ENCODE data around the gene UAP1.
"Not testable (repeated sequence)": the region's sequence is repeated elsewhere in the genome, so short reads cannot be mapped to it uniquely, and the experiment has no call there.

Gene UAP1

DNA sequence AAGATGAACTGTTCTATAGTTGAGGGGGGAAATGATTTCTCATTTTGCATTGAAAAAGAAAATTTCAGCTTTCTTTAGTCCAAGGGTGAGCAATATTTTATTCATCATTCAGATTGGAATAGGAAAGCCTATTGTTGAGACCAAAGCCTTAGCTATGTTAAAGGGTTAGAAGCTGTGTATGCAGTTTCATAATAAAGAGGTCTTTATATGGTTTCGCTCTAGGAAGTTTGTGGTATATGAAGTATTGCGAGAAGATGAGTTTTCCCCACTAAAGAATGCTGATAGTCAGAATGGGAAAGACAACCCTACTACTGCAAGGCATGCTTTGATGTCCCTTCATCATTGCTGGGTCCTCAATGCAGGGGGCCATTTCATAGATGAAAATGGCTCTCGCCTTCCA is 28.6 kb downstream of the UAP1 start:
- no peak overlapping the region for H3K4me3 ChIP-seq (ENCODE audit: low read depth, low read length)
- TF ChIP-seq, protein P1, sequence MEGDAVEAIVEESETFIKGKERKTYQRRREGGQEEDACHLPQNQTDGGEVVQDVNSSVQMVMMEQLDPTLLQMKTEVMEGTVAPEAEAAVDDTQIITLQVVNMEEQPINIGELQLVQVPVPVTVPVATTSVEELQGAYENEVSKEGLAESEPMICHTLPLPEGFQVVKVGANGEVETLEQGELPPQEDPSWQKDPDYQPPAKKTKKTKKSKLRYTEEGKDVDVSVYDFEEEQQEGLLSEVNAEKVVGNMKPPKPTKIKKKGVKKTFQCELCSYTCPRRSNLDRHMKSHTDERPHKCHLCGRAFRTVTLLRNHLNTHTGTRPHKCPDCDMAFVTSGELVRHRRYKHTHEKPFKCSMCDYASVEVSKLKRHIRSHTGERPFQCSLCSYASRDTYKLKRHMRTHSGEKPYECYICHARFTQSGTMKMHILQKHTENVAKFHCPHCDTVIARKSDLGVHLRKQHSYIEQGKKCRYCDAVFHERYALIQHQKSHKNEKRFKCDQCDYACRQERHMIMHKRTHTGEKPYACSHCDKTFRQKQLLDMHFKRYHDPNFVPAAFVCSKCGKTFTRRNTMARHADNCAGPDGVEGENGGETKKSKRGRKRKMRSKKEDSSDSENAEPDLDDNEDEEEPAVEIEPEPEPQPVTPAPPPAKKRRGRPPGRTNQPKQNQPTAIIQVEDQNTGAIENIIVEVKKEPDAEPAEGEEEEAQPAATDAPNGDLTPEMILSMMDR (IDR thresholded peaks at IDR 0.05; ENCODE audit: low read depth, low read length, missing control alignments) = no peak
- DNase-seq (ENCODE audit: low read depth) = no peak

DNA sequence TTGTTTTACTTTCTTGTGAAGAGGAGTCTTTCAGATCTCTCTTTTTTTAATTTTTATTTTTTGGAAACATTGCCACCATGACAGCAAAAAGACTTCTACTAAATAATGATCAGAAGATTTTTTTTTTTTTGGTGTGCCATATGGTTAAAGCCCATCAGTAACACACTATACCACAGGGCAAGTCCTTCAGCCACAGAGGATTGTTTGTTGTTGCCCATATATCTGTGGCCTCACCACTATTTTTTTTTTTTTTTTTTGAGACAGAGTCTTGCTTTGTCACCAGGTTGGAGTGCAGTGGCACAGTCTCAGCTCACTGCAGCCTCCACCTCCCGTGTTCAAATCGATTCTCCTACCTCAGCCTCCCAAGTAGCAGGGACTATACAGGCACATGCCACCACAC is 29.2 kb downstream of the UAP1 start:
- DNase-seq (ENCODE audit: low read depth) = no peak
- no peak overlapping the region for H3K4me3 ChIP-seq (ENCODE audit: low read depth, low read length)
- TF ChIP-seq, protein P1 (IDR thresholded peaks at IDR 0.05; ENCODE audit: low read depth, low read length, missing control alignments) = no peak

- DNase-seq (ENCODE audit: low read depth) = no peak
- H3K4me3 ChIP-seq (ENCODE audit: low read depth, low read length) = no peak overlapping the region
- TF ChIP-seq, protein P1 (IDR thresholded peaks at IDR 0.05; ENCODE audit: low read depth, low read length, missing control alignments) = no peak
These were observed 35.1 kb downstream of the UAP1 start for GRCh38 chr1:162596514-162597170.

DNA sequence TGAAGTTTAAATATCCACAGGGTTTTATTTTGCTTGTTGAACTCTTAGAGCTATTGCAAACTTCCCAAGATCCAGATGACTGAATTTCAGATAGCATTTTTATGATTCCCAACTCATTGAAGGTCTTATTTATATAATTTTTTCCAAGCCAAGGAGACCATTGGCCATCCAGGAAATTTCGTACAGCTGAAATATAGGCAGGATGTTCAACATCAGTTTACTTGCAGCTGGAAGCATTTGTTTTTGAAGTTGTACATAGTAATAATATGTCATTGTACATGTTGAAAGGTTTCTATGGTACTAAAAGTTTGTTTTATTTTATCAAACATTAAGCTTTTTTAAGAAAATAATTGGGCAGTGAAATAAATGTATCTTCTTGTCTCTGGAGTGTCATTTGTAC is 37.9 kb downstream of the UAP1 start:
- TF ChIP-seq, protein P1 (IDR thresholded peaks at IDR 0.05; ENCODE audit: low read depth, low read length, missing control alignments) = no peak
- no peak overlapping the region for H3K4me3 ChIP-seq (ENCODE audit: low read depth, low read length)
- DNase-seq (ENCODE audit: low read depth) = no peak

GRCh38 chr1:162603117-162603516 is 41.6 kb downstream of the UAP1 start:
- not testable (repeated sequence) for H3K4me3 ChIP-seq (ENCODE audit: low read depth, low read length); DNase-seq (ENCODE audit: low read depth)

- DNase-seq (ENCODE audit: low read depth) = no peak
- TF ChIP-seq, protein P1 (IDR thresholded peaks at IDR 0.05; ENCODE audit: low read depth, low read length, missing control alignments) = no peak
- H3K4me3 ChIP-seq (ENCODE audit: low read depth, low read length) = no peak overlapping the region
These were observed 43.9 kb downstream of the UAP1 start for GRCh38 chr1:162605225-162605927.

GRCh38 chr1:162609306-162609705 is 47.8 kb downstream of the UAP1 start:
- H3K4me3 ChIP-seq (ENCODE audit: low read depth, low read length) = no peak overlapping the region

More at GRCh38 chr1:162609306-162609705, 47.8 kb downstream of the UAP1 start:
- TF ChIP-seq, protein P1 (IDR thresholded peaks at IDR 0.05; ENCODE audit: low read depth, low read length, missing control alignments) = no peak
- DNase-seq (ENCODE audit: low read depth) = no peak
